ENCODE data around the gene COL17A1. TPM values are rescaled to one million over a fixed set of nuclear protein-coding genes. Genes with fewer than 3 reads are reported as not detected.

COL17A1 gene
- polyA plus RNA-seq, 1 donor (not counting 4 experiments of a cell fraction or from before 2014, with no cell fraction given): 2,386 TPM

DNA sequence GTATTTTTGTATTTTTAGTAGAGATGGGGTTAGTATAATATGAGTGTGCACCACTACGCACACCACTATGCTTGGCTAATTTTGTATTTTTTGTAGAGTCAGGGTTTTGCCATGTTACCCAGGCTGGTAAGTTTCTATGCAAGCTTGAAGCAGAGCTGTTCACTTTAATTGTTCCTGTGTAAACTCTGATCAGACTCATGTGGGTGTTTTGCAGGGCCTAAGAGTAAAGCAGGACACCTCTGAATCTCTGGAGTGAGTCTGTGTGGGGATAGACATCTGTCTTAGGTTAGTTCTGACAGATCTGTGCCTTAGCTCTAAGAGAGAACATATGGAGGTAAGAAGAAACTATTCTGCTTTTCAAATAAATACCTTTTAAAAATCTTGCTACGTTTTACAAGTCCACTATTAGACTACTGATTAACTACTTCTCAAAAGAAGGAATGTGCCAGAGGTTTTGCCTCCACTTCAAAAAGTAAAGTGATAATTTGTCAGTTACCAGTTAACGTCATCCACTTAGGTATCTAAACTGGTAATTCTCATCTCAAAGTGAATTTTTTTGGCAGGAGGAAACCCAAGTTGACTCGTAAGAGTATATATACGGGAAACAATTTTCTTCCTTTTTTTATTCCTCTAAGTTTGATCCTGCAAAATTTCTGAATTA lies 1.1 kb downstream of the COL17A1 start:
- no peaks in the 10 kb centered on the region for H3K9me3 ChIP-seq (ENCODE audit: control insufficient read depth, low read depth, low read length)
- DNase-seq (ENCODE audit: low read depth, low spot score): no peak
- H4K20me1 ChIP-seq (ENCODE audit: control insufficient read depth, extremely low read depth, insufficient read depth, low read length): peaks cover 10% of the 10 kb centered on the region
- peak overlapping the region; percentile 96 for H3K4me2 ChIP-seq (ENCODE audit: control insufficient read depth, extremely low read depth, insufficient read depth, low read depth, low read length)
- TF ChIP-seq, protein P1, sequence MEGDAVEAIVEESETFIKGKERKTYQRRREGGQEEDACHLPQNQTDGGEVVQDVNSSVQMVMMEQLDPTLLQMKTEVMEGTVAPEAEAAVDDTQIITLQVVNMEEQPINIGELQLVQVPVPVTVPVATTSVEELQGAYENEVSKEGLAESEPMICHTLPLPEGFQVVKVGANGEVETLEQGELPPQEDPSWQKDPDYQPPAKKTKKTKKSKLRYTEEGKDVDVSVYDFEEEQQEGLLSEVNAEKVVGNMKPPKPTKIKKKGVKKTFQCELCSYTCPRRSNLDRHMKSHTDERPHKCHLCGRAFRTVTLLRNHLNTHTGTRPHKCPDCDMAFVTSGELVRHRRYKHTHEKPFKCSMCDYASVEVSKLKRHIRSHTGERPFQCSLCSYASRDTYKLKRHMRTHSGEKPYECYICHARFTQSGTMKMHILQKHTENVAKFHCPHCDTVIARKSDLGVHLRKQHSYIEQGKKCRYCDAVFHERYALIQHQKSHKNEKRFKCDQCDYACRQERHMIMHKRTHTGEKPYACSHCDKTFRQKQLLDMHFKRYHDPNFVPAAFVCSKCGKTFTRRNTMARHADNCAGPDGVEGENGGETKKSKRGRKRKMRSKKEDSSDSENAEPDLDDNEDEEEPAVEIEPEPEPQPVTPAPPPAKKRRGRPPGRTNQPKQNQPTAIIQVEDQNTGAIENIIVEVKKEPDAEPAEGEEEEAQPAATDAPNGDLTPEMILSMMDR (optimal IDR thresholded peaks at IDR 0.05 in 1 of 3, IDR thresholded peaks at IDR 0.05 in 1 of 3, conservative IDR thresholded peaks at IDR 0.05 in 1 of 3; ENCODE audit: extremely low read depth in 1 of 3, insufficient read depth in 2 of 3, low read length in 3 of 3): no peak
- no peak for TF ChIP-seq EZH2 (IDR thresholded peaks at IDR 0.05; ENCODE audit: low read length)
- H3K4me1 ChIP-seq (ENCODE audit: control insufficient read depth, extremely low read depth, insufficient read depth, low read length): peaks cover 38% of the 10 kb centered on the region
- H3K79me2 ChIP-seq (ENCODE audit: control insufficient read depth, insufficient read depth, low read length): peaks cover 57% of the 10 kb centered on the region
- H2AFZ ChIP-seq (ENCODE audit: control insufficient read depth, low read length): no peak overlapping the region
- peak overlapping the region; percentile 97 for H3K9ac ChIP-seq (ENCODE audit: control insufficient read depth, extremely low read depth, insufficient read depth, low read length)
- dilution Hi-C loops (cut with MboI; ENCODE audit: extremely low pct_ligation_motif_present, low sequenced_read_pairs): no loop called here
- H3K4me3 ChIP-seq (ENCODE audit: control insufficient read depth in 2 of 3, extremely low read depth in 1 of 3, insufficient read depth in 2 of 3, low read depth in 1 of 3, low read length in 3 of 3): peak overlapping the region; percentile 68 to 96 (median 94)
- no peaks in the 10 kb centered on the region for H3K27me3 ChIP-seq (ENCODE audit: control insufficient read depth, extremely low read depth, insufficient read depth, low read length)
- peaks cover 2 to 35% of the 10 kb centered on the region in 2 experiments for H3K36me3 ChIP-seq (ENCODE audit: control insufficient read depth in 2 of 2, extremely low read depth in 1 of 2, insufficient read depth in 2 of 2, low read length in 2 of 2)
- H3K9me1 ChIP-seq (ENCODE audit: control insufficient read depth, extremely low read depth, insufficient read depth, low read length): no peaks in the 10 kb centered on the region
- peak overlapping the region; percentile 99 for H3K27ac ChIP-seq (ENCODE audit: control insufficient read depth, insufficient read depth, low read length)
- no peak for FAIRE-seq

DNA sequence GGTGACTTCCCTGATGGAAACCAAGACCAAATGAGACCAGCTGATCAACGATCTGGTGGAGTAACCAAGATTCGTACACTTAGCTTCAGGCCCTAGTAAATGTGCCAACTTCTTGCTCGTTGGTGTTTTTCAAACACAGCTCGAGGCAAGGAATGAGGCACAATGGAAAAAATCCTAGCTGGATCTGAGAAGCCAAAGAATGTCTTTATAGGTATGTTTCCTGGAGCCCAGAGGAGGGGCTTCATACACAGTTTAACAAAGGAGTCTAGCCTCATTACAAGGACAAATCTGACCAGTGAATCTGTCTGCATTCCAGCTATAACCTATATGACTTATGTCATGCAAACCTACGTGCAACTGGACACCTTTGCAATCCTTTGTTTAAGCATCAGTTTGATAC lies 3.7 kb downstream of the COL17A1 start:
- H3K4me1 ChIP-seq (ENCODE audit: control insufficient read depth, extremely low read depth, insufficient read depth, low read length): peaks cover 36% of the 10 kb centered on the region
- peak; percentile 90 for FAIRE-seq
- no peaks in the 10 kb centered on the region for H3K9me3 ChIP-seq (ENCODE audit: control insufficient read depth, low read depth, low read length)
- no peak for TF ChIP-seq EZH2 (IDR thresholded peaks at IDR 0.05; ENCODE audit: low read length)
- TF ChIP-seq, protein P1 (optimal IDR thresholded peaks at IDR 0.05 in 1 of 3, IDR thresholded peaks at IDR 0.05 in 1 of 3, conservative IDR thresholded peaks at IDR 0.05 in 1 of 3; ENCODE audit: extremely low read depth in 1 of 3, insufficient read depth in 2 of 3, low read length in 3 of 3): no peak
- H3K4me3 ChIP-seq (ENCODE audit: control insufficient read depth in 2 of 3, extremely low read depth in 1 of 3, insufficient read depth in 2 of 3, low read depth in 1 of 3, low read length in 3 of 3): peak overlapping the region; percentile 68 to 96 (median 94)
- DNase-seq (ENCODE audit: low read depth, low spot score): no peak
- peaks cover 13 to 58% of the 10 kb centered on the region in 2 experiments for H3K36me3 ChIP-seq (ENCODE audit: control insufficient read depth in 2 of 2, extremely low read depth in 1 of 2, insufficient read depth in 2 of 2, low read length in 2 of 2)
- peak overlapping the region; percentile 96 for H3K4me2 ChIP-seq (ENCODE audit: control insufficient read depth, extremely low read depth, insufficient read depth, low read depth, low read length)
- peaks cover 80% of the 10 kb centered on the region for H3K79me2 ChIP-seq (ENCODE audit: control insufficient read depth, insufficient read depth, low read length)
- peaks cover 17% of the 10 kb centered on the region for H4K20me1 ChIP-seq (ENCODE audit: control insufficient read depth, extremely low read depth, insufficient read depth, low read length)
- H2AFZ ChIP-seq (ENCODE audit: control insufficient read depth, low read length): no peak overlapping the region
- H3K9me1 ChIP-seq (ENCODE audit: control insufficient read depth, extremely low read depth, insufficient read depth, low read length): no peaks in the 10 kb centered on the region
- H3K27ac ChIP-seq (ENCODE audit: control insufficient read depth, insufficient read depth, low read length): peak overlapping the region; percentile 99
- dilution Hi-C loops (cut with MboI; ENCODE audit: extremely low pct_ligation_motif_present, low sequenced_read_pairs): no loop called here
- H3K9ac ChIP-seq (ENCODE audit: control insufficient read depth, extremely low read depth, insufficient read depth, low read length): peak overlapping the region; percentile 97
- no peaks in the 10 kb centered on the region for H3K27me3 ChIP-seq (ENCODE audit: control insufficient read depth, extremely low read depth, insufficient read depth, low read length)
